Measurements from ENCODE around the gene HOXA3.

HOXA3 gene

DNA sequence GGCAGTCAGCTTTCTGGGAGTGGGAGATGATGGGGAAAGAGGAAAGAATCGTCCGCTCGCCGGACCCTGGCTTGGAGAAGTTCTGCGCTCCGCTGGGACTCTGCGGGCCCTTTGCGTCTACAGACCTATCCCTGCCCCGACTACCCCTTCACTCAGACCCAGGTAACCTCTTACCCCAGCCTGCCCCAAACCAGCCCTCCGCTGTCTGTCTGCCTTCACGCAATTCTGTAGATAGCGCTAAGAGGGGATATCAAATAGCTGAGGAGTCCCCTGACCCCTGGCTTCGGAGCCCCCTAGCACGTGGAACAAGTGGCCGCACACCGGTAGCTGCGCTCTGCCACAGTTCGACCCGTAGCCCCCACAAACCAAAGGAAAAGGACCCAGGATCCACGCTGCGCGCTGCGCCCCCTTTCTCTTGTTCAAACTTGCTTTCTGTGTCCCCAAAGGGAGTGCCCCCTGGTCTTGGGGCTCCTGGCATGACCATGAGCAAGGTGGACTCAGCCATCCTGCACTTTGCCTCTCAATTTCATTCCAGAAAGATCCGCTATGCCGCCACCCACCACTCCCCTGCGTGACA, 28.8 kb downstream of the HOXA3 start:
- Histone ChIP-seq H3K9me3 (ENCODE audit: insufficient read depth, low read depth, low read length) (no peaks in the 10 kb centered on the region), H3K9ac (ENCODE audit: low read depth, low read length) (no peak overlapping the region), H3K27ac (ENCODE audit: low read depth, low read length) (no peak overlapping the region), H3K4me3 (ENCODE audit: low read length) (no peak overlapping the region), H3K27me3 (ENCODE audit: insufficient read depth, low read length) (peaks cover 100% of the 10 kb centered on the region), H3K36me3 (ENCODE audit: insufficient read depth, low read length) (no peaks in the 10 kb centered on the region), H3K4me1 (ENCODE audit: insufficient read depth, low read length) (no peaks in the 10 kb centered on the region)
- WGBS = 9% methylated on average over 23 of the region's 26 CpGs

DNA sequence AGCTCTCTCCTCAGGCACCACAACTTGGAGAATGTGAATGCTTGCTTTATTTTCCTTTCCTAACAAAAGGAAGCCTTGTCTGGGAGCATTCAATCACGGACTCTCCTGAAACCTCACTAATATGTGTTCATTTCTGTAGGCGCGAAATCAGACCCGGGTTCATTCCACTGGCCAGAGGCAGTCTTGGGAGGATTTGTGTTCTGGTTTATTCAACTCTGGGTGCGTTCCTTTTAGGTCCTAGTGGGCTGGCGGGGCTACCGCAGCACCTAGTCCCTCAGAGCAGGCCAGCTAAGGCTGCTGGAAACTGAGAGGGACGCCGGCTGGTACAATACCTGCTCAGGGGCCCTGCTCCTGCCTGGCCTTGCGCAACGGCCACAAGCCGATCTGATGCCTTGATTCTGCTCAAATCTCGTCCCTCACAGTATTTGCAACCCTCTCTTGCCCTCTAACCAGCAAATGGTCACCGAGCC, 29.3 kb downstream of the HOXA3 start:
- no peaks in the 10 kb centered on the region for H3K4me1 ChIP-seq (ENCODE audit: insufficient read depth, low read length)
- H3K9me3 ChIP-seq (ENCODE audit: insufficient read depth, low read depth, low read length) = no peaks in the 10 kb centered on the region
- no peak overlapping the region for H3K27ac ChIP-seq (ENCODE audit: low read depth, low read length)
- H3K9ac ChIP-seq (ENCODE audit: low read depth, low read length) = no peak overlapping the region
- no peaks in the 10 kb centered on the region for H3K36me3 ChIP-seq (ENCODE audit: insufficient read depth, low read length)
- H3K27me3 ChIP-seq (ENCODE audit: insufficient read depth, low read length) = peaks cover 100% of the 10 kb centered on the region
- no peak overlapping the region for H3K4me3 ChIP-seq (ENCODE audit: low read length)
- WGBS = 5% methylated on average over 14 of the region's 14 CpGs

DNA sequence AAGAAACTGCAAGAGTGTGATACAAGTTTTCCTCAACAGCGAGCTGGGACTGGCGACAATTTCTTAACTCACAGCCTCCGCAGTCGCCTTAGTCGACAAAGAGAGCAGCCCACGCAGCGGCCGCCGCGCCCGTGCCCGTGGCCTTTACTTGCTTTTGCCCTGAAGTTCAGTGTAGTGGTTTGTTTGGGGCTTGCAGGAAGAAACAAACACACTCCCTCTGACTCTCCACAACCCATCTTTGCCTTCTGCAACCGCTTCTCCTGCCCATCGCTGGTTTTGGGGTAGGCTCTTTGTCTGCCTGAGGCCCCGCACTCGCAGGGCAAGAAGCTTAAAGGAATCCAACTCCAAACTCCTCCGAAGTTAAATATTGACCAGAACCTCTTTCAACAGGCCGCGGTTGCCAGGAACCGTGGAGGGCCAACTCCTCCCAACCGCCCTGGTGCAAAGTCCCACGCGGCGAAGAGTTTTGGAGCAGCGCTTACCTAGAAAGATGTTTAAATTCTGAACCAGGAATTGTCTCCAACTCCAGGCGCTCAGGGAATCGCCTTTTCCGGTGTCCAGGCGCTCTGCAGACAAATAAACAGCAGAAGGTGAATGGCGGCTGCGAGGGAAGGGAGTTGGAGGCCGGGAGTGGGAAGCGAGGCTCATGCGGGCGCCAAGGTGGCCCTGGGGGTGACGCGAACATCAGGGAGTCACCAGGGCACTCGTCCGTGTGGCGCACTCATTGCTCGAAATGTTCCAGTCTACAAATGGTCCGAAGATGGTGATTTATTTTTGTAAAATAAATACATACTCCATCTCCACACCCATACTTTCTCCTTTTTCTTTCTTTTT, 30.1 kb downstream of the HOXA3 start:
- Histone ChIP-seq H3K27ac (ENCODE audit: low read depth, low read length) (no peak overlapping the region), H3K27me3 (ENCODE audit: insufficient read depth, low read length) (peaks cover 100% of the 10 kb centered on the region), H3K4me1 (ENCODE audit: insufficient read depth, low read length) (no peaks in the 10 kb centered on the region)

DNA sequence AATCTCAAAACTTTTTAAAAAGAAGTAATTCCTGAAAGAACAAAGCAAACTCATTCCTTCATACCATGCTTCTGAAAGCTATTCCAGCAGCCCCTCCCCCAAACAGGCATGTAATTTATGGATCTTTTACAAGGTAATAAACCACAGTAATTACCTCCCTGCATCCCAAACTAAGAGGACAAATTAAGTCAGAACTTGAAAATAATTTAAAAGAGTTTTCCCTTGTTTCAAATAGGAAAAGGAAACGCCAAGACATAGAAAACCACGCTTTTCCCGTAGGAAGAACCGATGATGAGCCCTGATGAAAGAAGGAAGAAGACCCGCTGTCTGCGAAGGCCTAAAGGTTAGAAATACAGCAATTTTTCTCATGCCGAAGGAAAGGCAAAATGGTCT, 30.7 kb downstream of the HOXA3 start:
- Histone ChIP-seq H3K9me3 (ENCODE audit: insufficient read depth, low read depth, low read length) (no peaks in the 10 kb centered on the region), H3K36me3 (ENCODE audit: insufficient read depth, low read length) (no peaks in the 10 kb centered on the region), H3K9ac (ENCODE audit: low read depth, low read length) (no peak overlapping the region), H3K27me3 (ENCODE audit: insufficient read depth, low read length) (peaks cover 100% of the 10 kb centered on the region), H3K27ac (ENCODE audit: low read depth, low read length) (no peak overlapping the region), H3K4me3 (ENCODE audit: low read length) (no peak overlapping the region), H3K4me1 (ENCODE audit: insufficient read depth, low read length) (no peaks in the 10 kb centered on the region)
- WGBS = 14% methylated on average over 7 of the region's 7 CpGs

More for the DNA sequence above, 30.1 kb downstream of the HOXA3 start:
- Histone ChIP-seq H3K9me3 (ENCODE audit: insufficient read depth, low read depth, low read length) (no peaks in the 10 kb centered on the region), H3K9ac (ENCODE audit: low read depth, low read length) (no peak overlapping the region), H3K4me3 (ENCODE audit: low read length) (no peak overlapping the region), H3K36me3 (ENCODE audit: insufficient read depth, low read length) (no peaks in the 10 kb centered on the region)
- WGBS = 2% methylated on average over 41 of the region's 42 CpGs

DNA sequence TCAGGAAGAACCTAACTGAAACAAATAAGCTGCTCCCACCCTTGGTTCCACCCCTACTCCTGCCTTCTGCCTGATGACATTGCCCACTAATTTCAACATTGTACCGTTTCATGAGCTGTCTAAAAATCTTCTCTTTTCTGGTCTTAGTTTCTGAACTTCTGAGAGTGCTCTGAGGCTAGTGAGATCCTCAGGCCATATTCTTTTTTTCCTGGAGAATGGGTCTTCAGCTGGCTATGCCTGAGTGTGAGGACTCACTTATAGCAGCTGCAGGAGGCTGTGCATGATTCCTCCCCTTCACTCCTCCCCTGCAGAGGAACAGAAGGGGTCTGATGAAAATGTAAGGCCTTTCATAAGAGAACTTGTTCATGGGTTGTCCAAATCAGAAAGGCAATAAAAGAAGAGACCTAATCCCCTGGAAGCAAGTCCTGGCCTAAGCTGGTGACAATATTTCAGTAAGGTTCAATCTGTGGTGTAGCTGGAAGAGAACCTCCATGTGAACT, 32.9 kb downstream of the HOXA3 start:
- Histone ChIP-seq H3K36me3 (ENCODE audit: insufficient read depth, low read length) (no peaks in the 10 kb centered on the region), H3K27ac (ENCODE audit: low read depth, low read length) (no peak overlapping the region), H3K4me3 (ENCODE audit: low read length) (no peak overlapping the region), H3K4me1 (ENCODE audit: insufficient read depth, low read length) (peaks cover 5% of the 10 kb centered on the region; the same call in 1 of the 2 replicates), H3K9me3 (ENCODE audit: insufficient read depth, low read depth, low read length) (no peaks in the 10 kb centered on the region), H3K9ac (ENCODE audit: low read depth, low read length) (no peak overlapping the region), H3K27me3 (ENCODE audit: insufficient read depth, low read length) (peaks cover 100% of the 10 kb centered on the region)
- WGBS = 36% methylated on average over 1 of the region's 1 CpG

DNA sequence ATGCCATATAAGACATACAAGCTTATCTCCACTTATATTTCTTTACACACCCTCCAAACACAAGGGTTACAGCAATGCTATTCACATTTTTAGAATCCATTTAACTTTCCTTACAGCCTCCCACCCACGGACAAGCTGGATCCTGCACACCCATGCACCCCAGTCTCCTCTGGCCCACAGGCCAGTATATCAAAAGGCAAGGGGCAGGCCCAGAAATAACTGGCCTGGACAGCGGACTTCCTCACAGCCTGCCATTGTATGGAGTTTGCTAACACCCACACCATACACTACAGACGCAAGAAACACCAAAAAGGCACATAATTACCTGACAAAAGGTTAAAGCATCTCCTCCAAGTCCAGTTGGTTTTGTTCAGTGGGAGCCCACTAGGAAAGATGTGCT, 33.8 kb downstream of the HOXA3 start:
- no peak overlapping the region for H3K27ac ChIP-seq (ENCODE audit: low read depth, low read length)
- WGBS = 16% methylated on average over 3 of the region's 3 CpGs
- no peaks in the 10 kb centered on the region for H3K36me3 ChIP-seq (ENCODE audit: insufficient read depth, low read length)
- H3K9ac ChIP-seq (ENCODE audit: low read depth, low read length) = no peak overlapping the region
- H3K4me1 ChIP-seq (ENCODE audit: insufficient read depth, low read length) = peaks cover 8% of the 10 kb centered on the region
- peaks cover 98% of the 10 kb centered on the region for H3K27me3 ChIP-seq (ENCODE audit: insufficient read depth, low read length)
- H3K4me3 ChIP-seq (ENCODE audit: low read length) = no peak overlapping the region
- H3K9me3 ChIP-seq (ENCODE audit: insufficient read depth, low read depth, low read length) = no peaks in the 10 kb centered on the region

DNA sequence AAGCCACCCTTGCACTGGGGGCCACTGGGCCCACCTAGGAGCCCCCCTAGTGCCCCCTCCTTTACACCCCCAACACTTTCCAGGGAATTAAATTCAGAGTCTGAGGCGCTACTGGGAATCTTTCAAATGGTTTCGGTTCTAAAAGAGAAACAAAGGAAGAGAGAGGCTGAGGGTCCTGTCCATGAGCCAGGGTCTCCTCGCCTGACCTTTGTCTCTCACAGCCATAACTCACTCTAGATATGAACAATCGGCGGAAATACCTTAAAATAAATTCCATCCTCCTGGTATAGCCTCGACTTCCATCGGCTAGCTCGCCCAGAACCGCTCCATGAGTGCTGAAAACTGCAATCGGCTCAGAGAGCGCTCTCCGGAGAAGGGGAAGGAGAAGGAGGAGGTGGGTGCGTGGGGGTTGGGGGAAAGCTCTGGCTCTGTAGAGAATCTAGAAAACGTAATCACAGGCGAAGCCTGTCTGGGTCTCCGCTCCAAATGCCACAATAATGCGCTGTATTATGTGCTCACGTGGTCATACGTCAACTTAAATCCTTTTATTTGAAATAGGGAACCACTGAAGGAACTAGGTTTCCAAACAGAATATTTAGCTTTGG, 34.4 kb downstream of the HOXA3 start:
- Histone ChIP-seq H3K9ac (ENCODE audit: low read depth, low read length) (no peak overlapping the region), H3K4me1 (ENCODE audit: insufficient read depth, low read length) (peaks cover 8% of the 10 kb centered on the region), H3K9me3 (ENCODE audit: insufficient read depth, low read depth, low read length) (no peaks in the 10 kb centered on the region), H3K27ac (ENCODE audit: low read depth, low read length) (no peak overlapping the region), H3K36me3 (ENCODE audit: insufficient read depth, low read length) (no peaks in the 10 kb centered on the region), H3K27me3 (ENCODE audit: insufficient read depth, low read length) (peaks cover 98% of the 10 kb centered on the region), H3K4me3 (ENCODE audit: low read length) (no peak overlapping the region)
- WGBS = 6% methylated on average over 19 of the region's 19 CpGs

DNA sequence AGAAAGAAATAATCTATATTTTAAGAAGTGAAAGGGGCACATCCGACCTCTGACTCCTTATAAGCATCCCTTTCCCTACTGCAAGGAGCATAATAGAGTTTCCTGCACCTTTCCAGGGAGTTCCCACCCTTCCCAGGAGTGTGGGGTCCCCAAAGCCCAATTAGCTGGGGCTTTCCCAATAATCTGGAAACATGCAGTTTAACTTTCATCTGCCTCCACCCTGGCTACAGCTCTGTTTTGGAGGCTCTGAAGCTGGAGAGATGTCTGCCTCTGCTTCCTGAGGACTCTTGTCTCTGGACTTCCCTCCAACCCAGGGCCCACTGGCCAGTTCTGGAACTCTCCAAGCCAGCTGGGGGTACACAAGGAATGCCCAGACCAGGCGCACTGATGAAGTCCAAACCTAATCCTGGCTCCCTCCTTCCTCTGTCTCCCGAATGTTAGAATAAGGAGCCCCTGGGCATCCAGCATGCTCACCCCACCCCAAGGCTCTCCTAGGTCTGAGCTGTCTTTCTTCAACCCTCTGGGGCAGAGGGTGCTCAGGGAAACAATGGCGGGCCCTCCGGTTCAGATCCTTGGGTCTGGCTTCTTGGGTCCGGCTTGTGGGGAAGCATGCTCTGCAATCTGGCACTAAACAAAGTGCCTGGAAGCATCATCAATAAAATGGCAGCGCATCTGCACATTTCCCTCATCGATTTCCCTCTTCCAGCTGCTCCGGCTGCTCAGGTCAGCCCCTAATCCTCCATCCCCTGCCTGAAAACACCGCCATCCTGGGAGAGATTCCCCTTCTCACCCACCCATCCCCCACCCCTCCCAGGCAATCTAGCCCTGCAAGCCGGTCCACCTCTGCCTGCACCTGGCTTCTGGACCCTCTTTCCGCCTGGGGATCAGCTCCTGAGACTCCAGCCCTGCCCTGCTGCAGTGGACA, 35.2 kb downstream of the HOXA3 start:
- H3K4me3 ChIP-seq (ENCODE audit: low read length) = no peak overlapping the region

DNA sequence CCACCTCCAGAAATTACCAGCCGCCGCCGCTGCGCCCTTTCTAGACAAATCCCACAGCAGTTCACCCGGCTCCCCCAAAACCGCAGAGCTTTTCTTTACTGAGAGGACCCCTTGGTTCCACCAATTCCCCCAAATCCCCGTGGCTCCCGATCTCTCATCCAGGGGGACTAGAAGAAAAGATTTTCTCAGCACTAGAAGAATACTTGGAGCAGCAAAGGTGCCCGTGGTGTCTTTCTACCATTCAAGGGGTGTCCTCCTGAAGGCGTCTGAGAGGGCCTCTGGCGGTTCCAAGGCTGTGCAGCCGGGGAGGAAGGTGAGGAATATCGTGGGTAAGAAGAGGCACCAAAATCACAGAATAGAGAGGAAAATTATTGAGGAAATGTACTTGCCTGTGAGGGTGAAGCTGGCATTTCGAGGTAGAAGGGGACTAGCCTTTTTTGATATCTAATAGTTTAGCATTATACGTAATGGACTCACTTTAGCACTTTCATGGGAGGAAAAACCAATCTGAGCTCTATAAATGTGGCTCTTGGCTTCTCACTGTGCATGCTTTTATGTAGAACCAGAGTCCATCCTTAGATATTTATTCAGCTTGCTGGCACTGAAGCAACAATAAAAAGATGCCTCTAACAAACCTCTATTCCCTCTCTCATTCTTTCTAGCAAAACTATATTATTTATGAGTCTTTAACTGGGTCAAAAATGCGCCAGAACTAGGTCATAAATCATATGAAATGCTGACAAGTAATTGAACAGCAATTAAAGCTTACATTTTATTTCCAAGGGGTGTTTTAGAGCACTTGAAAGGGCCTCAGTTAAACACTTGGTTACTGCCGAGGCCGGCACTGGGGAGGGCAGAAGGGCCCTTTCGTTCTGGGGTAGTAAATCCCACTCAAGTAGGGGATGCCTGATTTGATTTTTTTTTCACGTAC, 36.1 kb downstream of the HOXA3 start:
- no peak overlapping the region for H3K9ac ChIP-seq (ENCODE audit: low read depth, low read length)
- no peak overlapping the region for H3K27ac ChIP-seq (ENCODE audit: low read depth, low read length)
- H3K4me1 ChIP-seq (ENCODE audit: insufficient read depth, low read length) = peaks cover 8% of the 10 kb centered on the region
- WGBS = 11% methylated on average over 19 of the region's 20 CpGs
- no peaks in the 10 kb centered on the region for H3K36me3 ChIP-seq (ENCODE audit: insufficient read depth, low read length)
- H3K27me3 ChIP-seq (ENCODE audit: insufficient read depth, low read length) = peaks cover 98% of the 10 kb centered on the region
- H3K4me3 ChIP-seq (ENCODE audit: low read length) = no peak overlapping the region
- no peaks in the 10 kb centered on the region for H3K9me3 ChIP-seq (ENCODE audit: insufficient read depth, low read depth, low read length)

More for the DNA sequence above, 35.2 kb downstream of the HOXA3 start:
- 8% methylated on average over 12 of the region's 12 CpGs for WGBS
- H3K4me1 ChIP-seq (ENCODE audit: insufficient read depth, low read length) = peaks cover 8% of the 10 kb centered on the region
- peaks cover 98% of the 10 kb centered on the region for H3K27me3 ChIP-seq (ENCODE audit: insufficient read depth, low read length)
- H3K36me3 ChIP-seq (ENCODE audit: insufficient read depth, low read length) = no peaks in the 10 kb centered on the region
- no peak overlapping the region for H3K9ac ChIP-seq (ENCODE audit: low read depth, low read length)
- no peaks in the 10 kb centered on the region for H3K9me3 ChIP-seq (ENCODE audit: insufficient read depth, low read depth, low read length)
- H3K27ac ChIP-seq (ENCODE audit: low read depth, low read length) = no peak overlapping the region
